K562 (cell line): ENCODE data around the gene BHLHE23.

Experiments used
- CBFB ChIP-seq: sonication (generic); formaldehyde crosslinking; IDR thresholded peaks from 2 replicates; pipeline ENCODE4 v1.4.0; 2020; ENCODE audit warnings: mild to moderate bottlenecking, missing genetic modification reagents
- EHMT2 ChIP-seq: fragments of 450-650 bp; IDR thresholded peaks from 2 replicates; pipeline ENCODE4 v1.6.1; 2018; ENCODE audit warnings: antibody characterized with exemption
- LEF1 ChIP-seq: fragments of 450-650 bp; IDR thresholded peaks from 2 replicates; pipeline ENCODE4 v1.6.1; 2016; ENCODE audit warnings: mild to moderate bottlenecking
- ZNF175 ChIP-seq: fragments of 200-800 bp; sonication (Bioruptor generic); IDR thresholded peaks from 2 replicates; pipeline ENCODE4 v1.6.1; 2016; ENCODE audit warnings: low read depth, mild to moderate bottlenecking, missing genetic modification characterization, missing compliant biosample characterization

DNA sequence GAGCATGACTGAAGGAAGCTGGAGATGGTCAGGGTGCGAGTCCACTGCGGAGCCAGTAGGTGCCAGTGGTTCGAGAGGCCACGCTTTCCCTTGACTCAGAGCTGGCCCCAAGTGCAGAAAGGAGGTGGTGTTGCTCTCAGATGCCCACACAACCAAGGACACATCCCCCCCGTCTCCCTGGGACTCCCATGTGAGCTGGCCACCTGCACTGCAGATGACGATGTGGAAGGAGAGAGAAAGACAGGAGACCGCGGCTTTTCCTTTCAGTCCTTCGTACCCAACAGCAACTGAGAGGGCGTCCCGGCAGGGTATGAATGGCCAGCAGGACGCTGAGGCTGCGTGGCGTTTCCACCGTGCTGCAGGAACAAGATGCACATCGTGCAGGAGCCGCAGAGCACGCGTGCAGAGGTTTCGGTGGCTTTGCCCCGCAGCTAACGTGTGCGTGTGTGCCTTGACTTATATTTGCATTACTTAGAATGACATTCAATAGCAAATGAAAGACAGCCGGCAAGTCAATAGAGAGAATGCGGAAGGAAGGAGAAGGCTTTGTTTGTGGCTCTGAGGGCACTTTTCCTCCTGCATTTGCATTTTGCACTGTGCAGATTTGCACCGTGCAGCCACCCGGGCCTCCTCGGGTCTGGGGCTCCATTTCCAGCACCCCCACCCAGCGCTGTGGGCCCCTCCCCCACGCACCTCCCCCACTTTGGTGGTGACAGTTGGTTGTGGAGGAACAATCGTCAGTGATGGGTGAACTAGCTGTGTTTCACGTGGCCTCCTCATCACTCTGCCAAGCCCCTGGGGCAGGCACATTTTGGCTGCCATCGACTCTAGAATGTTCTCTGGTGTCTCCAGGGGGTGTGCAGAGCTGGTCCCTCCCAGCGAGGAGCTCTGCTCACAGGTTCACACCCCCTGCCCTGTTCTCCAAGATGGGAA, 26.4 kb upstream of the BHLHE23 start:
- no peak for TF ChIP-seq LEF1
- no peak for TF ChIP-seq ZNF175 (CRISPR knock-in tag)
- TF ChIP-seq EHMT2, result no peak
- no peak for TF ChIP-seq CBFB (CRISPR knock-in tag)
